Measurements from ENCODE around the gene SMIM24. TPM values are rescaled to one million over a fixed set of nuclear protein-coding genes. Genes with fewer than 3 reads are reported as not detected.
A peak's percentile ranks its signal among the peaks of the same experiment; 100 is the strongest.

SMIM24 gene
- total RNA-seq, 1 donor from 2014 or later: 1.4 TPM

DNA sequence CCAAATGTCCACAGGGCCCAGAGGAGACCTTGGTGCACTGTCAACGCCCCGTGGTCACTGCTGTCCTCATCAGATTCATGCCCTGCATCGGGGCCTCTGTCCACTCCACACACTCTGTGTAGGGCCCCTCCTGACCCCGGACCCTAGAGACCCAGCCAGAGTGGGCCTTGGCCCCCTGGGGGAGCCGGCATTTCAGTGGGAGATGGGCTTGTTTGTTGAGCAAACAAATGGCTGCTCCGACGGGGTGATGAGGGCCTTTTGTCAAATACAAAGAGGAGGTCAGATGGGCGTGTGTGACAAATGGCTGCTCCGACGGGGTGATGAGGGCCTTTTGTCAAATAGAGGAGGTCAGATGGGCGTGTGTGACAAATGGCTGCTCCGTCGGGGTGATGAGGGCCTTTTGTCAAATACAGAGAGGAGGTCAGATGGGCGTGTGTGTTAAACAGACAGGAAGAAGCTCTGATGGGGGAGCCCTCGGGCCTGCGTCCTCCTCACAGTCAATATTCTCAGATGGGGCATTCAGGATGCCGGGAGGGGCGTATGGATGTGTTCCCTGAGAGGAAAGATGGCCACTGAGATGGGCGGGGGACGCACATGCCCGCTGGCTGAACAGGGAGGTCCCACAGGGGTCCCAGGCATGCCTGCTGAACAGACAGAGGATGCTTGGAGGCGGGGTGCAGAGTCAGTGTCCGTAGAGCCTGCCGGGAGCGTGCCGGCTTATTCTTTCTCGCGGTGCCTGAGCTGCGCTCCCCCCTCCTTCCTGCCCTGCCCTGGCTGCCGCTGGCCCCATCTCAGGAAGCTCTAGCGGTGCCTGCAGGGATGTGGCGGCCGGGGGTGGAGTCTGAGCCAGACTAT lies 36.3 kb downstream of the SMIM24 start:
- DNase-seq (ENCODE audit: low read depth): no peak
- no peak overlapping the region for H3K4me3 ChIP-seq (ENCODE audit: low read depth, low read length)
- TF ChIP-seq, protein P1, sequence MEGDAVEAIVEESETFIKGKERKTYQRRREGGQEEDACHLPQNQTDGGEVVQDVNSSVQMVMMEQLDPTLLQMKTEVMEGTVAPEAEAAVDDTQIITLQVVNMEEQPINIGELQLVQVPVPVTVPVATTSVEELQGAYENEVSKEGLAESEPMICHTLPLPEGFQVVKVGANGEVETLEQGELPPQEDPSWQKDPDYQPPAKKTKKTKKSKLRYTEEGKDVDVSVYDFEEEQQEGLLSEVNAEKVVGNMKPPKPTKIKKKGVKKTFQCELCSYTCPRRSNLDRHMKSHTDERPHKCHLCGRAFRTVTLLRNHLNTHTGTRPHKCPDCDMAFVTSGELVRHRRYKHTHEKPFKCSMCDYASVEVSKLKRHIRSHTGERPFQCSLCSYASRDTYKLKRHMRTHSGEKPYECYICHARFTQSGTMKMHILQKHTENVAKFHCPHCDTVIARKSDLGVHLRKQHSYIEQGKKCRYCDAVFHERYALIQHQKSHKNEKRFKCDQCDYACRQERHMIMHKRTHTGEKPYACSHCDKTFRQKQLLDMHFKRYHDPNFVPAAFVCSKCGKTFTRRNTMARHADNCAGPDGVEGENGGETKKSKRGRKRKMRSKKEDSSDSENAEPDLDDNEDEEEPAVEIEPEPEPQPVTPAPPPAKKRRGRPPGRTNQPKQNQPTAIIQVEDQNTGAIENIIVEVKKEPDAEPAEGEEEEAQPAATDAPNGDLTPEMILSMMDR (conservative IDR thresholded peaks at IDR 0.05; ENCODE audit: low read depth, low read length): no peak

- DNase-seq (ENCODE audit: low read depth): no peak
- H3K4me3 ChIP-seq (ENCODE audit: low read depth, low read length): no peak overlapping the region
- TF ChIP-seq, protein P1 (conservative IDR thresholded peaks at IDR 0.05; ENCODE audit: low read depth, low read length): no peak
These were observed 37.7 kb downstream of the SMIM24 start for GRCh38 chr19:3442487-3443071.

- no peak for DNase-seq (ENCODE audit: low read depth)
- TF ChIP-seq, protein P1 (conservative IDR thresholded peaks at IDR 0.05; ENCODE audit: low read depth, low read length): no peak
- no peak overlapping the region for H3K4me3 ChIP-seq (ENCODE audit: low read depth, low read length)
These were observed 38.4 kb downstream of the SMIM24 start for GRCh38 chr19:3441986-3442329.

GRCh38 chr19:3441089-3441985 lies 39.0 kb downstream of the SMIM24 start:
- DNase-seq (ENCODE audit: low read depth): no peak
- TF ChIP-seq, protein P1 (conservative IDR thresholded peaks at IDR 0.05; ENCODE audit: low read depth, low read length): no peak
- H3K4me3 ChIP-seq (ENCODE audit: low read depth, low read length): no peak overlapping the region

DNA sequence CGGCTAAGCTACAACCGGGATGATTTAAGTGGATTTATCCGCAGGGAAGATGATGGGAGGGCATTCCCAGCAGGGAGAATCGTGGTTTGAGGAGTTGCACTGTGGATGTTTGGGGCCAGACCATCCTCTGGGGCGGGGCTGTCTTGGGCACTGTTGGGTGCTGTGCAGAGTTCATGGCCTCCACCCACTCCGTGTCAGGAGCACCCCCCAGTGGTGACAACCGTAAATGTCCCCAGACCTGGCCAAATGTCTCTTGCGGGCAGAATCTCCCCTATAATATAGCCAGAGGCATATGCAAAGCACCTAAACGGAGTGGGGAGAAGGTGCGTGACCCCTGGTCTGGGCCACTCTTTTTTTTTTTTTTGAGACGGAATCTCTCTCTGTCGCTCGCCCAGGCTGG lies 40.2 kb downstream of the SMIM24 start:
- no peak for DNase-seq (ENCODE audit: low read depth)
- TF ChIP-seq, protein P1 (conservative IDR thresholded peaks at IDR 0.05; ENCODE audit: low read depth, low read length): peak; percentile 66

GRCh38 chr19:3434630-3435553 lies 45.4 kb downstream of the SMIM24 start:
- peak; percentile 41 for DNase-seq (ENCODE audit: low read depth)
- TF ChIP-seq, protein P1 (conservative IDR thresholded peaks at IDR 0.05; ENCODE audit: low read depth, low read length): no peak
- peak overlapping the region; percentile 55 for H3K4me3 ChIP-seq (ENCODE audit: low read depth, low read length)

More for the DNA sequence above, 40.2 kb downstream of the SMIM24 start:
- no peak overlapping the region for H3K4me3 ChIP-seq (ENCODE audit: low read depth, low read length)
